Spinal cord (tissue), 10 donors: ENCODE measurements around the gene ANKRD30A. TPM values are rescaled to one million over a fixed set of nuclear protein-coding genes. Genes with fewer than 3 reads are reported as not detected.
"Not testable (repeated sequence)": the region's sequence is repeated elsewhere in the genome, so short reads cannot be mapped to it uniquely, and the experiment has no call there.

Experiments
- DNase-seq, 6 donors: peaks; one replicate each; pipeline versions ENCODE4 v3.0.0 to v3.0.0-alpha.2; 2013 to 2015; ENCODE audit warnings: low spot score in 6 of 6, low read depth in 4 of 6
- H3K27ac ChIP-seq: one replicate; pipeline ENCODE4 v1.5.1; 2013; ENCODE audit warnings: low read depth, low read length, control low read depth
- H3K27me3 ChIP-seq: one replicate; pipeline ENCODE4 v1.6.1; 2013; ENCODE audit warnings: low read length; ENCODE audit not compliant: control insufficient read depth, insufficient read depth
- H3K36me3 ChIP-seq: one replicate; pipeline ENCODE4 v1.6.1; 2013; ENCODE audit warnings: low read length; ENCODE audit not compliant: control insufficient read depth, insufficient read depth
- H3K4me1 ChIP-seq: one replicate; pipeline ENCODE4 v1.6.1; 2013; ENCODE audit warnings: low read length; ENCODE audit not compliant: control insufficient read depth, insufficient read depth
- H3K4me3 ChIP-seq: one replicate; pipeline ENCODE4 v1.5.1; 2013; ENCODE audit warnings: low read depth, low read length, control low read depth
- H3K9me3 ChIP-seq: one replicate; pipeline ENCODE4 v1.6.1; 2013; ENCODE audit warnings: low read length; ENCODE audit not compliant: control insufficient read depth, insufficient read depth
- WGBS: methylation state at CpG from one replicate; pipeline ENCODE4 v1.1.5; 2013; ENCODE audit warnings: missing lambda C conversion rate; ENCODE audit not compliant: insufficient coverage; 5-methylcytosine and 5-hydroxymethylcytosine counted together
- polyA plus RNA-seq, 2 donors: library from polyadenylated mRNA; unstranded; fragments of 120-200 nt; gene quantifications; one replicate each; pipeline ENCODE4 v1.2.1, GENCODE V29; 2013; ENCODE audit not compliant: insufficient read length in 2 of 2
- total RNA-seq, 2 donors: library from RNA; depleted of rRNA in 1 of 2; stranded (reverse); fragments of 120-200 nt in 1 of 2; fragments of >200 nt in 1 of 2; gene quantifications; one replicate each; pipeline versions ENCODE4 v1.2.3 to v1.2.4, GENCODE V29; 2013 to 2014
- donor health status: healthy.

Gene ANKRD30A
- total and polyA plus RNA-seq, 4 donors = not detected

GRCh38 chr10:37236093-37236492 is 110.7 kb downstream of the ANKRD30A start:
- Histone ChIP-seq H3K4me3 (no peak overlapping the region), H3K4me1 (no peaks in the 10 kb centered on the region), H3K27ac (no peak overlapping the region), H3K9me3 (peaks cover 2% of the 10 kb centered on the region), H3K27me3 (no peaks in the 10 kb centered on the region), H3K36me3 (no peaks in the 10 kb centered on the region)
- WGBS = 64% methylated on average over 2 of the region's 2 CpGs
- DNase-seq = no peak

DNA sequence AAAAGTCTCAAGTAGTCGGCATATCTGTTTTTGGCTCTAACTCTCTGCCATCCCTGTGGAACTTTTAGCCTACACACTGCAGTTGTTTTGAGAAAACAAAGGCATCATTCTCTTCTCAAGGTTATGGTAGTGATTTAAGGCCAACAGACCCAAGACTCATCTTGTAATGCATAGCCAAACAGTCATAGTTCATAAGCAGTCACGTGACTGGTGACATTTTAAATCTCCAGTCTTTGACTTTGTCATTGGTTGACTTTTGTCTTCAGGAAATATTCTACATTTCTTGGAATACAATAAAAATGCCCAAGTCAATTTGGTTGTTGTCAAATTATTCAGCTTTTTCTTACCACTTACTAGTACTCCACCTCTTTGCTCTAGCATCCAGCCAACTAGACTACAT is 114.8 kb downstream of the ANKRD30A start:
- no peak for DNase-seq
- Histone ChIP-seq H3K4me1 (no peaks in the 10 kb centered on the region), H3K27me3 (no peaks in the 10 kb centered on the region), H3K4me3 (no peak overlapping the region), H3K27ac (no peak overlapping the region), H3K36me3 (no peaks in the 10 kb centered on the region), H3K9me3 (peaks cover 2% of the 10 kb centered on the region)
- WGBS = 80% methylated on average over 1 of the region's 2 CpGs

- no peaks in the 10 kb centered on the region for H3K27me3 ChIP-seq
- DNase-seq = no peak
- H3K36me3 ChIP-seq = no peaks in the 10 kb centered on the region
- H3K9me3 ChIP-seq = peaks cover 5% of the 10 kb centered on the region
- no peak overlapping the region for H3K4me3 ChIP-seq
- H3K4me1 ChIP-seq = no peaks in the 10 kb centered on the region
- no peak overlapping the region for H3K27ac ChIP-seq
- 80% methylated on average over 1 of the region's 2 CpGs for WGBS
Measured at GRCh38 chr10:37246637-37247036, 121.2 kb downstream of the ANKRD30A start.

DNA sequence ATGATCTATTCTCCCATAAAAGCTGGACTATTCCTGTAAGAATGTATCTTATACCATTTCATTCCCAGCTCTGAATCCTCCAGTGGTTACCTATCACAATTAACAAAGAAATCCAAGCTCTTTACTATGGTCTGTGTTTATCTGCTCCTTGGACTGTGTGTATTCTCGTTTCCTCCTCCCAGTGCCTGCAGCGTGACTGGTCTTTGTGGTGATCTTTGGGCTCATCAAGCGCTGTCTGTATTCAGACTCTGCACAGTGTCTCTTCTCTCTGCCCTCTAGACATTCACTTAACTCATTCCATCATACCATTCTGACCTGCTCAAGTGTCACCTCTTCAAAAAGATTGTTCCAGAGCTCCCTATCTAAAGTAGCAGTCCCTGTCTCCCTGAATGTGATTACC is 130.4 kb downstream of the ANKRD30A start:
- not testable (repeated sequence) for H3K4me1 ChIP-seq, H3K9me3 ChIP-seq, H3K36me3 ChIP-seq, DNase-seq, H3K27me3 ChIP-seq, H3K27ac ChIP-seq, H3K4me3 ChIP-seq
- WGBS = 59% methylated on average over 3 of the region's 3 CpGs

- WGBS = 80% methylated on average over 3 of the region's 5 CpGs
- H3K4me1 ChIP-seq = no peaks in the 10 kb centered on the region
- H3K27me3 ChIP-seq = no peaks in the 10 kb centered on the region
- H3K27ac ChIP-seq = no peak overlapping the region
- peaks cover 2% of the 10 kb centered on the region for H3K9me3 ChIP-seq
- no peak overlapping the region for H3K4me3 ChIP-seq
- no peaks in the 10 kb centered on the region for H3K36me3 ChIP-seq
- no peak for DNase-seq
Measured at GRCh38 chr10:37263304-37263703, 137.9 kb downstream of the ANKRD30A start.

GRCh38 chr10:37268266-37268665 is 142.9 kb downstream of the ANKRD30A start:
- Histone ChIP-seq H3K36me3 (no peaks in the 10 kb centered on the region), H3K27me3 (no peaks in the 10 kb centered on the region), H3K27ac (no peak overlapping the region), H3K4me1 (no peaks in the 10 kb centered on the region), H3K4me3 (no peak overlapping the region), H3K9me3 (peaks cover 2% of the 10 kb centered on the region)
- 86% methylated on average over 1 of the region's 3 CpGs for WGBS
- no peak for DNase-seq

DNA sequence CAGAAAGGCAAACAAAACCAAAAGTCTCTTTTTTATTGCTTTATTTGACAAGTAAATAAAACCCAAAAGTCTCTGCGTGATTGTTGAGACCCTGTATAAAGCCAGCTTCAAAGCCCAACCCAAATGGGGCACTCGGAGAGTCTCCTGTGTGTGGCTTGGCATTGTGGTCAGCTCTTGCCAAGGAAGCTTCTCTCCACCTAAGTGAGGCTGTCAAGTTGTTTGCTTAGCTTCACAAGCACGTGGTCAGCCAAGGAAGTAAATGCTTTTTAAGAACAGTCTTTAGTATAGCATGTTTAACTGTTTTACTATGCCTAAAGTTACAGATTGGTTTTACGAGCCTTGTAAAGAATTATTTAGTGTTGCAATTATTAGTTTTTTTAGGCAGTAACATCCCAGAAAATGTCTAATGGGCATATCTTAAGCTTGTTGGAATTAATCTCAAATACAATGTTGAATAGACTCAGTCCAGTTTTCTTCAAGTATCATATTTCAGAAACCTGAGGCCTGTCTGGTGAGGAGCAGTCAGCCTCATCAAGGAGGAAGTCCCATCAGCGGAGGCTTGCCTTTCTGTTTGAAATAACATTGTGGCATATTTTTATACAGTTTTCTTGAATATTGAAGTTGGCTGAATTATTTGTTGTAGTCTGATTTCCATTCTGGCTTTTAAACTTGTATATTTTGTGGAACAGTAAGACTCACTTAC is 144.3 kb downstream of the ANKRD30A start:
- Histone ChIP-seq H3K36me3 (no peaks in the 10 kb centered on the region), H3K9me3 (no peaks in the 10 kb centered on the region), H3K27me3 (no peaks in the 10 kb centered on the region), H3K4me3 (no peak overlapping the region), H3K27ac (no peak overlapping the region), H3K4me1 (no peaks in the 10 kb centered on the region)
- WGBS = 67% methylated on average over 2 of the region's 5 CpGs
- DNase-seq = no peak

GRCh38 chr10:37275216-37275777 is 149.9 kb downstream of the ANKRD30A start:
- 88% methylated on average over 12 of the region's 17 CpGs for WGBS
- no peak for DNase-seq
- no peak overlapping the region for H3K27ac ChIP-seq
- H3K9me3 ChIP-seq = peaks cover 4% of the 10 kb centered on the region
- H3K27me3 ChIP-seq = no peaks in the 10 kb centered on the region
- H3K4me3 ChIP-seq = no peak overlapping the region
- H3K4me1 ChIP-seq = no peaks in the 10 kb centered on the region
- no peaks in the 10 kb centered on the region for H3K36me3 ChIP-seq

DNA sequence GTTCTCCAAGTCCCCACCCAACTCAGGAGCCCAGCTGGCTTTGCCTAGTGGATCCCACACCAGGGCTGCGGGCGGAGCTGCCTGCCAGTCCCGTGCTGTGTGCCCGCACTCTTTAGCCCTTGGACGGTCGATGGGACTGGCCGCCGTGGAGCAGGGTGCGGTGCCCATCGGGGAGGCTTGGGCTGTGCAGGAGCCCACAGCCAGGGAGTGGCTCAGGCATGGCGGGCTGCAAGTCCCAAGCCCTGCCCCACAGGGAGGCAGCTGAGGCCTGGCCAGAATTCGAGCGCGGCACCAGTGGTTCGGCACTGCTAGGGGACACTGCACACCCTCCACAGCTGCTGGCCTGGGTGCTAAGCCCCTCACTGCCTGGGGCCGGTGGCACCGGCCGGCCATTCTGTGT is 159.7 kb downstream of the ANKRD30A start:
- 84% methylated on average over 18 of the region's 18 CpGs for WGBS

DNA sequence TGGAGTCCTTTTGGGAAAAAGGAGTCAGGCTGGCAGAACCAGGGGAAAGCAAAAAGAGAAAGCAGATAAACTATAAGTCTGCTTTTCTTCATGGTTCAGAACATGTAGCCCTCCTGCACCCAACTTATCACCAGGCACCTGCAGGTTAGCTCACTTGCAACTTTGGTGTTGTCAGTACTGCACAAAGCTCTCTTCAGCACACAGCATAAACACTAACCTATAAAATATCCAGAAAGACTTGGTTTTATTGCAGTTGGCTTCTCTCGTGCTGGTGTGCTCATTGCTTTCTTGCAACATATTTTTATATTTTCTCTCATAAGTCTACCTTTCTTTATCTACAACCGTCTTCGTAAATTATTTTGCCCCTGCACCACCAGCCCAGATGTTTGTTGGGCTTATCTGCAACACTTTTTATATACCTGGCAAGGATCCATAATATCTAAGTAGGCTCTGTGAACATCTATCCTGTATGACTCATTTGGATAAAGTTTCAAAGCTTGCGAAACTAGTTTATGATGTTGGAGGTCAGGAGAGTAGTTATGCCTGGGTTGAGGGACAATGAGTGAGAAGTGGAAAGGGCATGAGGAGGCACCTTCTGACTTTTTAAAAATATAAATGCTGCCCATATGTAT is 164.6 kb downstream of the ANKRD30A start:
- H3K27me3 ChIP-seq = no peaks in the 10 kb centered on the region
- no peak for DNase-seq
- H3K4me3 ChIP-seq = no peak overlapping the region
- no peaks in the 10 kb centered on the region for H3K36me3 ChIP-seq
- H3K9me3 ChIP-seq = peaks cover 7% of the 10 kb centered on the region
- H3K27ac ChIP-seq = no peak overlapping the region
- WGBS = 44% methylated on average over 3 of the region's 4 CpGs
- H3K4me1 ChIP-seq = no peaks in the 10 kb centered on the region

More for the DNA sequence above, 159.7 kb downstream of the ANKRD30A start:
- H3K36me3 ChIP-seq = no peaks in the 10 kb centered on the region
- no peak for DNase-seq
- no peak overlapping the region for H3K4me3 ChIP-seq
- no peaks in the 10 kb centered on the region for H3K27me3 ChIP-seq
- peaks cover 2% of the 10 kb centered on the region for H3K9me3 ChIP-seq
- no peaks in the 10 kb centered on the region for H3K4me1 ChIP-seq
- H3K27ac ChIP-seq = no peak overlapping the region
